Activated CD4-positive, alpha-beta T cell treated with anti-CD3 and anti-CD28 coated beads for 36 hours (primary cell): ENCODE measurements around the gene YTHDF2. TPM values are rescaled to one million over a fixed set of nuclear protein-coding genes. Genes with fewer than 3 reads are reported as not detected.
A peak's percentile ranks its signal among the peaks of the same experiment; 100 is the strongest.
"Not testable (repeated sequence)": the region's sequence is repeated elsewhere in the genome, so short reads cannot be mapped to it uniquely, and the experiment has no call there.

Experiments used
- ATAC-seq: fragments of 200-7000 bp; cut with Tn5 transposase; one replicate; pipeline ENCODE4 v1.10.0; 2021; ENCODE audit warnings: mild to moderate bottlenecking, moderate library complexity
- CTCF ChIA-PET: fragments of 350-600 bp; sonication (Branson Sonifier 250); formaldehyde crosslinking; loops from one replicate; lab custom pipeline; 2021; ENCODE audit warnings: antibody characterized with exemption; lab: Charles Lee
- POLR2A ChIA-PET: fragments of 350-600 bp; sonication (Branson Sonifier 250); formaldehyde crosslinking; loops from one replicate; lab custom pipeline; 2021; ENCODE audit warnings: antibody characterized with exemption, inconsistent platforms; lab: Charles Lee
- DNase-seq: peaks from one replicate; pipeline ENCODE4 v3.0.0-alpha.2; 2020
- H3K27ac Mint-ChIP-seq: one replicate; pipeline ENCODE4 v1.8.0; 2021; ENCODE audit warnings: mixed read lengths
- H3K27me3 Mint-ChIP-seq: one replicate; pipeline ENCODE4 v1.8.0; 2021; ENCODE audit warnings: mixed read lengths
- H3K36me3 Mint-ChIP-seq: one replicate; pipeline ENCODE4 v1.8.0; 2021; ENCODE audit warnings: low read depth, mixed read lengths
- H3K4me1 Mint-ChIP-seq: one replicate; pipeline ENCODE4 v1.8.0; 2021; ENCODE audit warnings: mixed read lengths
- H3K4me3 Mint-ChIP-seq: one replicate; pipeline ENCODE4 v1.8.0; 2021; ENCODE audit warnings: mild to moderate bottlenecking, moderate library complexity, mixed read lengths
- H3K9me3 Mint-ChIP-seq: one replicate; pipeline ENCODE4 v1.8.0; 2021; ENCODE audit warnings: low read depth, mixed read lengths
- intact Hi-C, 2 experiments: fragments of 100-400 bp; cut with DNase I in 1 of 2; cut with micrococcal nuclease in 1 of 2; formaldehyde crosslinking; loops; one replicate each; pipeline versions ENCODE4 v1.14.2 to v1.15.1; 2022 to 2024; cut with DNase I, micrococcal nuclease
- total RNA-seq, 2 experiments: library from RNA; stranded (reverse); gene quantifications; one replicate each; pipeline ENCODE4 v1.2.3, GENCODE V29; 2021

Gene YTHDF2
- total RNA-seq, 2 experiments from 2014 or later = 74.8 to 98.7 TPM

DNA sequence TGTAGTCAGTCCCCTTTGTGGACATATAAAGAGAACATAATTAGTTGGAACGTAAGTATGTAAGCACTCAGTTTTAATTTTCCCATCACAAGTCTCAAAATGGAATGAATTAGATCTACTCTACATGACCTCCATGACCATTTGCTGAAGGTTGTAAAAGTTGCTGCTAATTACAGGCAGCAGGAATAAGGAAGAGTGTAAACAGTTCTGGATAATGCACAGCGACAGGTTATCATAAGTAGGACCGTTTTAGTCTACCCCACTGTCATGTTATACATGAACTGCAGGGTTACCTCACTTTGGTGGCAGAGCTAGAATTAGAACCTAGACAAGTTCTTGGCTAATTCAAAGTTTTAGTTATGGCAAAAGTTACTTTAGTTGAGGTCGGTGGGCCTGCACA is 21.7 kb downstream of the YTHDF2 start:
- Mint-ChIP-seq H3K27ac (no peak overlapping the region), H3K36me3 (peaks cover 25% of the 10 kb centered on the region), H3K9me3 (no peaks in the 10 kb centered on the region), H3K4me3 (no peak overlapping the region), H3K4me1 (peaks cover 14% of the 10 kb centered on the region), H3K27me3 (no peaks in the 10 kb centered on the region)
- DNase-seq (no peak), ATAC-seq (no peak)
- ChIA-PET CTCF (interaction anchor here (1.0 kb wide), 1 partner anchor 26 kb away, joined by 3 read pairs; no protein-coding TSS in a partner anchor), POLR2A (interaction anchor here (0.9 kb wide), 1 partner anchor 16 kb away, joined by 4 read pairs; no protein-coding TSS in a partner anchor)
- intact Hi-C loops = no loop called here

DNA sequence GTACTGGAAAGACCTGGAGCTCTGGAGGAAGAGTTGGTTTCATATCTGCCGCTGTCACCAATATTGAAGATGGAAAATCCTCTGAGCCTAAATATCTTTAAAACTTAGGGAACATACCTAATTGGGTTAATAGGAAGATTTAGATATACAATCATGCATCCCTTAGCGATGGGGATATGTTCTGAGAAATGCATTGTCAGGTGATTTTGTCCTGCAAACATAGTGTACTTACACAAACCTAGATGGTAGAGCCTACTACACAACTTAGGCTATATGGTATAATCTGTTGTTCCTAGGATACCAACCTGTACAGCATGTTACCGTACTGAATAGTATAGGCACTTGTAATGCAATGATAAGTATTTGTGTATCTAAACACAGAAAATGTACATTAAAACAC is 22.5 kb downstream of the YTHDF2 start:
- Mint-ChIP-seq H3K36me3 (peaks cover 22% of the 10 kb centered on the region), H3K4me1 (peaks cover 12% of the 10 kb centered on the region), H3K27ac (no peak overlapping the region), H3K9me3 (no peaks in the 10 kb centered on the region), H3K27me3 (no peaks in the 10 kb centered on the region), H3K4me3 (no peak overlapping the region)
- no peak for DNase-seq
- ATAC-seq = no peak
- ChIA-PET POLR2A (interaction anchor here (0.9 kb wide), 1 partner anchor 16 kb away, joined by 4 read pairs; no protein-coding TSS in a partner anchor), CTCF (interaction anchor here (0.6 to 1.0 kb wide), 2 partner anchors 25 to 121 kb away, joined by 3 read pairs; no protein-coding TSS in a partner anchor)
- intact Hi-C loops = no loop called here

DNA sequence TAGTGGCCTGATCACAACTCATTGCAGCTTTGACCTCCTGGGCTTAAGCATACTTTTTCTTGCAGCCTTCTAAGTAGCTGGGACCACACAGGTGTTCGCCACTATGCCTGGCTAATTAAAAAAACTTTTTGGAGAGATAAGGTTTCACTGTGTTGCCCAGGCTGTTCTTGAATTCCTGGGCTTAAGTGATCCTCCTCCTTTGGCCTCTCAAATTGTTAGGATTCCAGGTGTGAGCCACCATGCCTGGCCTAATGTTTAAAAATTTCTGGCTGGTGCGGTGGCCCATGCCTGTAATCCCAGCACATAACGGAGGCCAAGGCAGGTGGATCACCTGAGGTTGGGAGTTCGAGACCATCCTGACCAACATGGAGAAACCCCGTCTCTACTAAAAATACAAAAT is 24.4 kb downstream of the YTHDF2 start:
- H3K9me3 Mint-ChIP-seq = no peaks in the 10 kb centered on the region
- intact Hi-C loops = no loop called here
- DNase-seq (no peak), ATAC-seq (no peak)
- H3K27ac Mint-ChIP-seq = no peak overlapping the region
- no peaks in the 10 kb centered on the region for H3K27me3 Mint-ChIP-seq
- peaks cover 17% of the 10 kb centered on the region for H3K4me1 Mint-ChIP-seq
- H3K36me3 Mint-ChIP-seq = peaks cover 31% of the 10 kb centered on the region
- ChIA-PET CTCF (no interaction called here), POLR2A (interaction anchor here (0.6 kb wide), 1 partner anchor 32 kb away, joined by 3 read pairs; no protein-coding TSS in a partner anchor)
- H3K4me3 Mint-ChIP-seq = no peak overlapping the region

DNA sequence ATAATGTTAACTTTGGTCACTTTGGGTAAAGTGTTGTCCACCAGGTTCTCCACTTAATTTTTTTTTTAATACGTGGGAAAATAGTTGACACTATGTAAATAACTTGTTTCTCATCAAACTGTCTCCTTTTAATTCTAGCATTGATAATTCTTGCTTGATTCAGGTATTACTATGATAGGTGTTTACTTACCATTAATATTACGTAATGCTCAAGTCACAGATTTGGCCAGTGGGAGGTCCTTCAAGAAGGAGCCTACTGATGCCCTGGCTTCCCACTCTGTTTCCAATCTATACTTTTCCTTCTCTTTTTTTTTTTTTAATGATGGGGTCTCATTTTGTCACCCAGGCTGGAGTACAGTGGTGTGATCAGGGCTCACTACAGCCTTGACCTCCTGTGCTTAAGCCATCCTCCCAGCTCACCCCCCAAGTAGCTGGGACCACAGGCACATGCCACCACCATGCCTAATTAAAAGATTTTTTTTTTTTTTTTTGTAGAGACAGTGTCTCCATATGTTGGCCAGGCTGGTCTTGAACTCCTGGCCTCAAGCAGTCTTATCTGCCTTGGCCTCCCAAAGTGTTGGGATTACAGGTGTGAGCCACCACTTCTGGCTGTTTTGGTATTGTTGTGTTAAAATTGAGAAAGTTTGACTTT is 29.9 kb downstream of the YTHDF2 start:
- intact Hi-C loops = no loop called here
- ChIA-PET POLR2A (no interaction called here), CTCF (interaction anchor here (0.8 kb wide), 1 partner anchor 12 kb away, joined by 3 read pairs; no protein-coding TSS in a partner anchor)
- Mint-ChIP-seq H3K4me1 (peaks cover 5% of the 10 kb centered on the region), H3K9me3 (no peaks in the 10 kb centered on the region), H3K36me3 (peaks cover 28% of the 10 kb centered on the region), H3K4me3 (no peak overlapping the region), H3K27me3 (no peaks in the 10 kb centered on the region), H3K27ac (no peak overlapping the region)
- DNase-seq (no peak), ATAC-seq (no peak)

DNA sequence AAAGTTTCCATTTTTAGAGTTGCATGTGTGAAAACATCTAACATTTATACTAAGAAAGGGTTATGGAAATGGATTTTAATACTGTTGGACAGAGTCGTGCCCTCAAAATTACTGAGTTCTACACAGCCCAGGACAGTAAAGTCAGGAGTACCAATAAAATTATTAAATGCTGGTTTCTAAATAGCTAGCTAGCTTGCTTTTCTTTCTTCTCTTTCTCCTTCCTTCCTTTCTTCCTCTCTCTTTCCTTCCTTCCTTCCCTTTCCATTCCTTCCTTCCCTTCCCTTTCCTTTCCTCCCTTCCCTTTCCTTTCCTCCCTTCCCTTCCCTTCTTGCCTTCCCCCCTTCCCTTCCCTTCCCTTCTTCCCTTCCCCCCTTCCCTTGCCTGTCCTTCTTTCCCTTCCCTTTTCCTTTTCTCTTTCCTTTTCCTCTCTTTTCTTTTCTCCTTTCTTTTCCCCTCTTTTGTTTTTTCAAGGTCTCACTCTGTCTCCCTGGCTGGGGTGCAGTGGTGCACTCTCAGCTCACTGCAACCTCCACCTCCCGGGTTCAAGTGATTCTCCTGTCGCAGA is 33.9 kb downstream of the YTHDF2 start:
- no peak overlapping the region for H3K27ac Mint-ChIP-seq
- H3K27me3 Mint-ChIP-seq = no peaks in the 10 kb centered on the region
- DNase-seq = no peak
- ChIA-PET CTCF (interaction anchor here (0.9 to 1.4 kb wide), 2 partner anchors 18 to 111 kb away, joined by 3 read pairs; no protein-coding TSS in a partner anchor), POLR2A (interaction anchor here (0.7 kb wide), 1 partner anchor 69 kb away, joined by 4 read pairs; no protein-coding TSS in a partner anchor)
- intact Hi-C loops = no loop called here
- H3K4me1 Mint-ChIP-seq = peaks cover 10% of the 10 kb centered on the region
- H3K9me3 Mint-ChIP-seq = no peaks in the 10 kb centered on the region
- no peak overlapping the region for H3K4me3 Mint-ChIP-seq
- H3K36me3 Mint-ChIP-seq = peaks cover 21% of the 10 kb centered on the region
- no peak for ATAC-seq

DNA sequence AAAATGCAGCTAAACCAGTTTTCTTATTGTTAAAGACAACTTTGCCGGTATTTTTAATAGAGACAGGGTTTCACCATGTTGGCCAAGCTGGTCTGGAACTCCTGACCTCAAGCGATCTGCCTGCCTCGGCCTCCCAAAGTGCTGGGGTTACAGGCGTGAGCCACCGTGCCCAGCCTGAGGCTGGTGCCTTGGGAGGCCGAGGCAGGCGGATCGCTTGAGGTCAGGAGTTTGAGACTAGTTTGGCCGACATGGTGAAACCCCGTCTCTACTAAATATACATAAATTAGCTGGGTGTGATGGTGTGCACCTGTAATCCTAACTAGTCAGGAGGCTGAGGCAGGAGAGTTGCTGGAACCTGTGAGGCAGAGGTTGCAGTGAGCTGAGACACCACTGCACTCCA is 35.2 kb downstream of the YTHDF2 start:
- H3K27ac Mint-ChIP-seq, H3K4me3 Mint-ChIP-seq, DNase-seq, H3K9me3 Mint-ChIP-seq, intact Hi-C loops, ATAC-seq, H3K27me3 Mint-ChIP-seq, H3K4me1 Mint-ChIP-seq: not testable (repeated sequence)
- CTCF ChIA-PET = interaction anchor here (0.7 to 1.2 kb wide), 2 partner anchors 16 to 21 kb away, joined by 3 read pairs; no protein-coding TSS in a partner anchor
- H3K36me3 Mint-ChIP-seq = peaks cover 16% of the 10 kb centered on the region
- POLR2A ChIA-PET = interaction anchor here (0.6 kb wide), 1 partner anchor 237 kb away, joined by 4 read pairs; no protein-coding TSS in a partner anchor

DNA sequence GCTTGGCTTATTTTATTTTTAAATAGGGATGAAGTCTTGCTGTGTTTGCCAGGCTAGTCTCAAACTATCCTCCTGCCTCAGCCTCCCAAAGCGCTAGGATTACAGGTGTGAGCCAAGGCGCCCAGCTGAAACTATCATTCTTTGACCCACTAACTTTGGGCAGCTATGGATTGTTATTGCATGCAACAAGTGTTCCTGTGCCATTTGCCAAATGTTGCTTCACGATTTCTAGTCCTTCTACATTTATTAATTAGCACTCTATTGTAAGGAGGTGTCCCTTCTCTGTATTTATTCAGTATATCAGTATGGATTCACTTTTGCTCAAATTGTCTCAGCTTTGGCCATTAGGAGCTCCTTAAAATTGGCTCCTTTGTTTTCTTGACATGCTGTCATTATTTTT is 36.4 kb downstream of the YTHDF2 start:
- Mint-ChIP-seq H3K9me3 (no peaks in the 10 kb centered on the region), H3K4me3 (no peak overlapping the region), H3K36me3 (peaks cover 16% of the 10 kb centered on the region), H3K4me1 (peaks cover 8% of the 10 kb centered on the region), H3K27me3 (no peaks in the 10 kb centered on the region), H3K27ac (no peak overlapping the region)
- no peak for DNase-seq
- intact Hi-C loops = no loop called here
- no peak for ATAC-seq
- ChIA-PET POLR2A (interaction anchor here (0.6 to 1.9 kb wide), 2 partner anchors 125 to 338 kb away, joined by 3 to 9 read pairs; partner anchors contain the start of gene RNU11), CTCF (interaction anchor here (0.6 to 1.2 kb wide), 4 partner anchors 104 to 311 kb away, joined by 3 to 4 read pairs (median 4); partner anchors contain the start of gene GMEB1)

DNA sequence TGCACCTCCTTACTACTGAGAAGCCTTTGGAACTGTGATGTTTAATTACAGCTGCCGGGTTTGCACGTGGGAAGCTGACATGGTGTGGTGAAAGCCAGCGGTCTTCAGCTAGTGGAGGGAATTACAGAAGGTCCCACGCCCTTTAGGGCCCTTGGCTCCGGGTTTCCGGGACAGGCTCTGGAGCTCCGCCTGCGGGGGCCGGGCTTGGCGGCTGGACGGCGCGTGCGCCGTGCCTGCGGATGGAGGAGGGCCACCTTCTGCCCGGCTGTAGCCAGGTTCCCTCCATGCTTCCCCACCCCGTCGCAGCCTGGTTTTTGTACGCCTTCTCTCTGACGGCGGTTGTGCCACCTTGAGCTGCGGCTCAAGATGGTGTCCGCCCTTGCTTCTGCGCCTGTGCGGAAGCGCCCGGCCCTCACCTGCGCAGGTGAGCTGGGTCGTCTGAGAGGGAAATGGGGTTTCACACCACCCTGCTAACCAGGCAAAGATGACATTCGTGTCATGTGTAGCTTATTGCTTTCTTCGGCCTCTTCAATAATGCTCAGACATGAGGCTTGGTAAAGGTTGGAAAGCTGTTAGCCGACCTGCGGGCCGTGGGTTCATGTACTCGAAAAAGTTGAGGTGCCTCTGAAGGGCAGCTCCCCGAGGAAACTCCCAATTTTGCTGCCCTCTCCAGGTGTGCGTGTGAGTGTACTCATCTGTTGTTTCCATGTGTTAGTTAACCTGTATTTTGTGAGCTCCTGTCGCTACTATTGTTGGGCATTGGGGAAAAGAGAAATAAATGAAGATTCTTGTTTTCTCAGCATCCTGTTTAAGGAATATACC is 38.6 kb downstream of the YTHDF2 start:
- POLR2A ChIA-PET = interaction anchor here (0.6 to 2.0 kb wide), 8 partner anchors 10 to 427 kb away, joined by 3 to 8 read pairs (median 4); partner anchors contain the start of gene TAF12
- H3K9me3 Mint-ChIP-seq = no peaks in the 10 kb centered on the region
- H3K4me1 Mint-ChIP-seq = peaks cover 8% of the 10 kb centered on the region
- peak; percentile 76 for DNase-seq
- H3K27ac Mint-ChIP-seq = peak overlapping the region; percentile 6
- ATAC-seq = peak; percentile 89
- H3K4me3 Mint-ChIP-seq = peak overlapping the region; percentile 44
- H3K36me3 Mint-ChIP-seq = no peaks in the 10 kb centered on the region
- CTCF ChIA-PET = interaction anchor here (0.5 to 3.4 kb wide), 16 partner anchors 8 to 1106 kb away, joined by 3 to 30 read pairs (median 3); partner anchors contain the start of gene TAF12
- H3K27me3 Mint-ChIP-seq = no peaks in the 10 kb centered on the region
- intact Hi-C loops = no loop called here

DNA sequence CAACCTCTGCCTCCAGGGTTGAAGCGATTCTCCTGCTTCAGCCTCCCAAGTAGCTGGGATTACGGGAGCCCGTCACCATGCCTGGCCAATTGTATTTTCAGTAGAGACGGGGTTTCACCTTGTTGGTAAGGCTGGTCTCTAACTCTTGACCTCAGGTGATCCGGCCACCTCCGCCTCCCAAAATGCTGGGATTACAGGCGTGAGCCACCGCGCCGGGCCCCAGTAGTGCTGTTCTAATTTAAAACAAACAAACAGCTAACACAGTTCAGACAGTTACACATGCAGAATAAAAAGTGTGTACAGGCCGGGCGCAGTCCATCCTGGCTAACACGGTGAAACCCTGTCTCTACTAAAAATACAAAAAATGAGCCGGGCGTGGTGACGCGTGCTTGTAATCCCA is 39.6 kb downstream of the YTHDF2 start:
- intact Hi-C loops = no loop called here
- no peaks in the 10 kb centered on the region for H3K36me3 Mint-ChIP-seq
- DNase-seq = no peak
- ChIA-PET CTCF (interaction anchor here (2.6 to 3.4 kb wide), 2 partner anchors 9 to 101 kb away, joined by 21 to 30 read pairs; no protein-coding TSS in a partner anchor), POLR2A (interaction anchor here (1.2 to 2.0 kb wide), 2 partner anchors 9 to 108 kb away, joined by 3 to 8 read pairs; no protein-coding TSS in a partner anchor)
- no peaks in the 10 kb centered on the region for H3K27me3 Mint-ChIP-seq
- no peak overlapping the region for H3K27ac Mint-ChIP-seq
- H3K4me1 Mint-ChIP-seq = peaks cover 8% of the 10 kb centered on the region
- no peaks in the 10 kb centered on the region for H3K9me3 Mint-ChIP-seq
- H3K4me3 Mint-ChIP-seq = no peak overlapping the region
- no peak for ATAC-seq

DNA sequence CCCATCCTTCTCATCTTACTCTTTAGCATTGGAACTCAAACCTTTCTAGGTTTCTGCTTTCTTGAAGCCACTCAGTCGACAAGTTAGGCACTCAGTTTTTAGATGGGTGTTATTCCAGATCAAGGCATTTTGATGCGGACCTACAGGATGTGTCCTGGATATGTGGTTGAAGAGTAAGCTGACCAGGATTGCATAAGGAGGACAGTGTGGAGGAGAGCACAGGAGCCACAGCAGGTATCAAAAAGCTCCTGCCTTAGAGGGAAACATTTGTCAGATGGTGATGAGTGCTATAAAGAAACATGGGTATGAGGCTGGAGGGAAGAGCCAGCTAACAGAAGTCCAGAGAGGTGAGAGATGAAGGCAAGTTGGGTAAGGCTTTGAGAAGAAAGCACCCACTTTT is 41.3 kb downstream of the YTHDF2 start:
- DNase-seq (no peak), ATAC-seq (no peak)
- CTCF ChIA-PET = interaction anchor here (0.6 to 0.8 kb wide), 3 partner anchors 12 to 1154 kb away, joined by 3 read pairs; no protein-coding TSS in a partner anchor
- POLR2A ChIA-PET = no interaction called here
- Mint-ChIP-seq H3K9me3 (no peaks in the 10 kb centered on the region), H3K27ac (no peak overlapping the region), H3K4me1 (peaks cover 8% of the 10 kb centered on the region), H3K36me3 (no peaks in the 10 kb centered on the region), H3K27me3 (no peaks in the 10 kb centered on the region), H3K4me3 (no peak overlapping the region)
- intact Hi-C loops = no loop called here
